GM18517 (cell line): ENCODE measurements around the gene PTGFRN.

Experiments
- ATAC-seq: cut with Tn5 transposase; IDR thresholded peaks from one replicate; pipeline ENCODE4 v1.9.1; 2021; ENCODE audit warnings: mild to moderate bottlenecking, moderate library complexity; ENCODE audit not compliant: unreplicated experiment

Gene PTGFRN

DNA sequence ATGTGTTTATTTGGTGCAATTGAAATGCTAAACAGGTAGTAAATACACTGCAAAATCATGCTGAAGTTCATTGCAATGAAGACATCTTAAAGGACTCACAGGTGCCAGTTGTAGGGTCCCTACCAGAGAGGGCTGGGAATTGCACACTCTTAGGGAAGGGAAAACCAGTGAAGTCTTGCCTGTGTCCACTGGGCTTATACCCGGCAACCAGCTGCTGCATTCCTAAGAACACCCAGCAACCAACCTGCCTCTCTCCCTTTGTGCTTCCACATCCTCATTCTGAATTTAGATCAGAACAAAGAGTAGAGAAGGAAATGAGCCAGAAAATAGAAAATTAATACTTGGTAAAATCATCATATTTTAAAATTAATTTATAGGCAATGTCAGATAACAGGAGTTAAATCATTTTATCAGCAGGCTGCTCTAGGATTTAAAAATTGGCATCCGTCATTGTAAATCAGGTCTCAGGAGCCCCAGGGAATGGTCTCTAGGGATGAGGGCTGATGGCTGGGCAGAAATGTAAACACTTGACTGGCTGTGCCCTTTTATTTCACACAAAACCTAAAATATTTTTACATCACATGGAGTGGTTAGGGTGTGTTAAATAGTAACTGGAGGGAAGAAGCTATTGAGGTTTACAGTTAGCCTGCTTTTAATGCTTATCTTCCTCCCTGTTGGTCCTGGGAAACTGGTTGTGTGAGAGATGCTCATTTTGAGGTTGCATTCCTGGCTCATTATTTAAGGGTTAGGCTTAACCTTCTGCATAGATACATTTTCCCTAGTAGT, 31.3 kb downstream of the PTGFRN start:
- ATAC-seq: no peak

DNA sequence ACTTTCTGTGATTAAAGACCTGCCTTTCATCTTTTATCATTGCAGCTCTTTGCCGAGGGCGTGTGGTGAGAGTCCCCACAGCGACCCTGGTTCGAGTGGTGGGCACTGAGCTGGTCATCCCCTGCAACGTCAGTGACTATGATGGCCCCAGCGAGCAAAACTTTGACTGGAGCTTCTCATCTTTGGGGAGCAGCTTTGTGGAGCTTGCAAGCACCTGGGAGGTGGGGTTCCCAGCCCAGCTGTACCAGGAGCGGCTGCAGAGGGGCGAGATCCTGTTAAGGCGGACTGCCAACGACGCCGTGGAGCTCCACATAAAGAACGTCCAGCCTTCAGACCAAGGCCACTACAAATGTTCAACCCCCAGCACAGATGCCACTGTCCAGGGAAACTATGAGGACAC, 32.0 kb downstream of the PTGFRN start:
- no peak for ATAC-seq

- no peak for ATAC-seq
These were observed 32.6 kb downstream of the PTGFRN start for GRCh38 chr1:116942344-116942743.

GRCh38 chr1:116943438-116943837, 33.7 kb downstream of the PTGFRN start:
- no peak for ATAC-seq

GRCh38 chr1:116944613-116945012, 34.9 kb downstream of the PTGFRN start:
- ATAC-seq: no peak

DNA sequence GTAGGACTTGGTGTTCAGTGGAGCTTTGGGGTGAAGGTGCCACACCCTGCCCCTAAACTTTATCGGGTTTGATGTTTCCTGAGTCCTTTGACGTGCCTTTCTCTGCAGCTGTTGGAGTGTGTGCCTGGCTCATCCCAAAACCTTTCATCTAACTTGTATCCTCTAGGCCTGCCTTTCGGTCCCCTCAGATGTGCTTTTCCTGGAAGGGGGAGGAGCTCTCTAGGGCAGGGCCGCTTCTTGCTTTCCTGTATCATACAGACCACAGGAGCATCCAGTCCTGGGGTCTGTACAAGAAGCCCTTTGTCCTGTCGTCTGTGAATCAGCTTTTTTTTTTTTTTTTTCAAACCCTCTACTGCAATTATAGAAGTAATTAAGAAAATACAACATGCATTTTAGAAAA, 35.7 kb downstream of the PTGFRN start:
- ATAC-seq: no peak

DNA sequence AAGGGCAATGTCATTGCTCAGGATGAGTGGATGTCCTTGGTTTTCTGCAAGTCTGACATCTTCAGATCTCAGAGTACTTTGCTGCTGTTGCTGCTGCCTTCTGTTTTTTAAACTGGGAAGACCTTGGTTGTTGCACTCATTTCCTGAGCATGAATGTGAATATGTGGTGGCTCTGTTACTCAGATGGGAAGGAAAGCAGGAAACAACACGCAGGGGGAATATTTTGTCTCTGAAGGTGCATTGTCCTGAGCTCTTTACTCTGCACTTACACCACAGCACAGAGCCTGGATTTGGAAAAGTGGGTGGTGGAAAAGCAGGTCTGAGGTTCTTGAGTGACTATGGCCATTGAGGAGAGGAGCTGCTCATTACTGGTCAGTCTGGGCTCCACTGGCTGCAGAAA, 36.3 kb downstream of the PTGFRN start:
- ATAC-seq: no peak

GRCh38 chr1:116947092-116947860, 37.6 kb downstream of the PTGFRN start:
- no peak for ATAC-seq

DNA sequence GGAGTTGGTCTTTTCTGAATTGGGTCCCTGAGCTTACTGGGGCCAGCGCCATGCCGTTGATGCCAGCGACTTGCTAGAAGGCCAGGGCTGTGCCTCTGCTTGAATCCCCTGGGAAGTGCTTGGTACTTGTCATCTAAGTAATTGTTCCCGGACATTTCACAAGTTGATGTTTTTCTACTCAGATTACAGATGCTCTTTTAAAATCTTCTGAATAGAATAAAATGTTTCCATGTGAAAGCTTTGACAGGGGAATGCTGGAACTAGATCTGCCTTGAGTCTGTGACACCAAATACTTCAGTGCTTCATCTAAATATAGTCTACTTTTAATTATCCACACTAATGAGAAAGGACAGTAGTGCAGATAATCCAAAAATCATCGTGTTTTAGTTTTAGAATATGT, 38.3 kb downstream of the PTGFRN start:
- ATAC-seq: no peak

GRCh38 chr1:116948642-116949041, 38.9 kb downstream of the PTGFRN start:
- ATAC-seq: no peak

DNA sequence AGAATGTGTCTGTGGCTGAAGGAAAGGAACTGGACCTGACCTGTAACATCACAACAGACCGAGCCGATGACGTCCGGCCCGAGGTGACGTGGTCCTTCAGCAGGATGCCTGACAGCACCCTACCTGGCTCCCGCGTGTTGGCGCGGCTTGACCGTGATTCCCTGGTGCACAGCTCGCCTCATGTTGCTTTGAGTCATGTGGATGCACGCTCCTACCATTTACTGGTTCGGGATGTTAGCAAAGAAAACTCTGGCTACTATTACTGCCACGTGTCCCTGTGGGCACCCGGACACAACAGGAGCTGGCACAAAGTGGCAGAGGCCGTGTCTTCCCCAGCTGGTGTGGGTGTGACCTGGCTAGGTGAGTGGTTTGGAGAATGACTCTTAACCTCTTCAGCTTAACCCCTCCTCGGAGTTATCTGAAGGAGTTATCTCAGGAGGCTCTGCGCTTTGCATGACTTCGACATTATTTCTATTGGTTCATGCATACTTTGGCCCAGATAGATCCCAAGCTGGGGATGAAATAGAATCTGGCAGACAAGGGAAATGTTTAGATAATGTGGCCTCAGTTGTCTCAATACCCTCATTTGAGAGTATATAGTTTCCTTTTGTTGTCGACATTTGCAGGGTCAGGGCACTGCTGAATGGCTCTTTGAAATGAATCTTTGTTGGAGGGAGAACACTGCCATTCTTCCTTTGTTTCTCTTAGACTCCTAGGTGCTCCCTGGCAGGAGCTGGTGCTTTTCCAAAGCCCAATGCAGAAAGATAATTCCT, 39.7 kb downstream of the PTGFRN start:
- no peak for ATAC-seq

- ATAC-seq: no peak
These were observed 40.9 kb downstream of the PTGFRN start for GRCh38 chr1:116950517-116951199.

- ATAC-seq: no peak
These were observed 41.7 kb downstream of the PTGFRN start for GRCh38 chr1:116951200-116951935.

DNA sequence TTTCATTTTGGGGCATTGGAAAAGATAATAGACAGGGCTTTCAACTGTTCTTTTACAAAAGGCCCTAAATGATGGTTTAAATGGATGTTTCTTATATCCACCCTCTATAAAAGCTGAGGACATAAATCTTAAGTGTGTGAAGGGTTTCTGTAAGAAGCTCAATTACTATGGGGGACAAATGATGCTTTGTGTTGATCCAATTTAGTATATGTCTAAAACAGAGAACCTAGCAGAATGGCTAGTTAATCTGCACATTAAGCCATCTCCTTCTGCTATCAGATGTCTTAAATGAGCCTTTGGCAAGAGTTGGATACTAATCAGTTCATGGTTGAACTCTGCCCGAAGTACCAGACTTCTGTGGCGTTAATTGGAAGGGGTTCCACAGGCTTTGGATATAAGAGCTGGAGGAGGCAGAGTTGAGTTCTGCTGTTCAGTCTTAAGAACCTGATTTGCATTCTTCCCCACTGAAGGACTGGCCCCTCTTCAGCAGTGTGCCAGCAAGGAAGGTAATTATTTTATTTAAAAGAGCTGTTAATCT, 43.1 kb downstream of the PTGFRN start:
- no peak for ATAC-seq

DNA sequence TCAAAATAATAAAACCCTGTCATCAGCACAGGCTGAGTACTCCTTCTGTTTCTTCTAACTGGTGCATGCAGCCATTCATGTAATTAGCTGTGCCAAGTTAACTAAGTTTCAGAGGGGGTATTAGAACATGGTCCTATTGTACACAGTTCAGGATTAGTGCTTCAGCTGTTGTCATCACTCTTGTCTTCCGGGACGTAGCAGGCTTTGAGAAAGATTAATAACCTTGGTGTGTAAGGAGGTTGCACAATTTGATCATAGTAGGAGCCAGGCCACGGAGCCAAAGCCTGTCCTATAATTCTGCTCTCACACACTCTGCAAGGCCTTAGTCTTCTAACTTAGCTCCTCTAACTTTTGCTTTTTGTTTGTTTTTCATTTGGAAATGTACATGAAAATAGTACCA, 44.7 kb downstream of the PTGFRN start:
- ATAC-seq: no peak

GRCh38 chr1:116956378-116956777, 46.7 kb downstream of the PTGFRN start:
- no peak for ATAC-seq

DNA sequence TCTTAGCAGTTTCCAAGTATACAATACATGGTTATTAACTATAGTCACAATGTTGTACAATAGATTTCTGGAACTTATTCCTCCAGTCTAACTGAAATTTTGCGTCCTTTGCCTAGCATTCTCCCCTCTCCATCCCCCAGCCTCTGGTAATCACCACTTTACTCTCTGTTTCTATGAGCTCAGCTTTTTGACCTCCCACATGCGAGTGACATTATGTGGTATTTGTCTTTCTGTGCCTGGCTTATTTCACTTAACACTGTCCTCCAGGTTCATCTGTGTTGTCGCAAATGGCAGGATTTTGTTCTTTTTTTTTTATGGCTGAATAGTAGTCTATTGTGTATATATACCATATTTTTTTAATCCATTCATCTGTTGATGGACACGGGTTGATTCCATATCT, 47.9 kb downstream of the PTGFRN start:
- no peak for ATAC-seq

DNA sequence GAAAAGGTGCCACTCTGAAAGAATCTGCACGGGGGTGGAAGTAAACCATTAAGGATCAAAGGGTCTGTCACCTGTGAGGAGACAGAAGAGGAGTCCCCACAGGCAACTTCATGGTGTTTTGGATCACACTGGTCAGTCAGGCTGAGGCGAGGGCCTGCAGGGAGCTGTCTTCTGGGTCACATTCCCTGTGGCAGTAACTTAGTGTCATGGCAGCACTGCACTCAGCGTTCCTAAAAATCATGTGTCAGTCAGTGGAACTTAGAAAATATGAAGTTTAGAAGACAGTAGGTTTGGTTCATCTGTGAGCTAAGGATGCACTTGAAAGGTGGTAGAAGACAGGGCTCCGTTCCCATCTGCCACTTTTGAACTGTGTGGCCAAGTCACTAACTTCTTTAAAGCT, 48.4 kb downstream of the PTGFRN start:
- ATAC-seq: no peak

GRCh38 chr1:116958977-116959376, 49.3 kb downstream of the PTGFRN start:
- ATAC-seq: no peak

GRCh38 chr1:116961606-116962005, 51.9 kb downstream of the PTGFRN start:
- ATAC-seq: no peak
